ENCODE results near the gene SH3BP2.

SH3BP2 gene

GRCh38 chr4:2800691-2801596 is 8.1 kb downstream of the SH3BP2 start:
- H3K4me3 ChIP-seq (ENCODE audit: low read depth in 1 of 2, low read length in 2 of 2), result peak overlapping the region; percentile 4 to 27
- H3K9me3 ChIP-seq (ENCODE audit: low read length), result no peaks in the 10 kb centered on the region
- H3K27ac ChIP-seq (ENCODE audit: low read depth, low read length), result peak overlapping the region; percentile 66
- H3K9ac ChIP-seq (ENCODE audit: low read length), result no peak overlapping the region
- no peaks in the 10 kb centered on the region for H3K36me3 ChIP-seq (ENCODE audit: insufficient read depth, low read length)
- peaks cover 0 to 4% of the 10 kb centered on the region in 2 donors for H3K27me3 ChIP-seq (ENCODE audit: control insufficient read depth in 1 of 2, insufficient read depth in 2 of 2, low read length in 2 of 2)
- peaks cover 56% of the 10 kb centered on the region for H3K4me1 ChIP-seq (ENCODE audit: insufficient read depth, low read length)

DNA sequence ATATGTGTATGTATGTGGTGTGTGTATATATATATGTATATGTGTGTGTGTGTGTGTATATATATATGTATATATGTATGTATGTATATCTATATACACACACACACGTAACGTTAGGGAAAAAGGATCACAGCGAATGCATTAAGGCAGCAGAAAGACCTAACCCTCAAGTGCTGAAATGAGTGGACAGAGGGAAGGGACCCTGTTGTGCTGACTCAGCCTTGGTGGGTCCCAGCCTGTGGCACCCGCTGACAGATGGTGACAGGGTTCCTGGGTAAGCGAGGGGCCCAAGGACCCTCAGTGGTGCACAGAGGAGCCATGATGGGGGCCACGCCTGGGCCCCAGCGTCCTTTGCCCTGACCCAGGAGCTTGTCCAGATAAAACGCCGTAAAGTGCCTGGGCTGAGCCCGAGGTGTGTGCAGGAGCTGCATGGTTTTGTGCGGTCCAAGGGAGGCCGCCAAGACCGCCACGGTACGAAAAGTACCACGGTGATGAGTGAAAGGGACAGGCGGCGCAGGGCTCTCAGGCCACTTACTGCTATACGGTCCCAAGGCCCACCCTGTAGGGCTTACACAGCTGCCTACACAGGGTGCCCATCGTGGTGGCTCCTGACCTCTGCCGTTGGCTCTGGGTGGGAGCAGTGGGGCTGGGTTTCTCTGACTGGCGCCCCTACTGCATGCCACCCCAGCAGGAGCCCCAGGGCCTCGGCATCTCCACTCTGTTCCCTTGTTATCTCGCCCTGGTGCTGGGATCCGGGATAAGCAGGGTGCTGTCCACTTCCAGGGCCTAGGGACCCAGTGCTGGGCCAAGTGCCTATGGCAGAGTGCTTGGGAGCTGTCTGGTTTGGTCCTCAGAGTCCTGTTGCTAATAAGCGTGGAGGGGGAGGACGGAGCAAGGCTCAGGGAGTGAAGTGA is 10.0 kb downstream of the SH3BP2 start:
- H3K36me3 ChIP-seq (ENCODE audit: insufficient read depth, low read length), result no peaks in the 10 kb centered on the region
- H3K4me3 ChIP-seq (ENCODE audit: low read depth in 1 of 2, low read length in 2 of 2), result no peak overlapping the region
- H3K4me1 ChIP-seq (ENCODE audit: insufficient read depth, low read length), result peaks cover 55% of the 10 kb centered on the region
- peaks cover 0 to 4% of the 10 kb centered on the region in 2 donors for H3K27me3 ChIP-seq (ENCODE audit: control insufficient read depth in 1 of 2, insufficient read depth in 2 of 2, low read length in 2 of 2)
- H3K9me3 ChIP-seq (ENCODE audit: low read length), result no peaks in the 10 kb centered on the region
- H3K9ac ChIP-seq (ENCODE audit: low read length), result no peak overlapping the region
- H3K27ac ChIP-seq (ENCODE audit: low read depth, low read length), result no peak overlapping the region

DNA sequence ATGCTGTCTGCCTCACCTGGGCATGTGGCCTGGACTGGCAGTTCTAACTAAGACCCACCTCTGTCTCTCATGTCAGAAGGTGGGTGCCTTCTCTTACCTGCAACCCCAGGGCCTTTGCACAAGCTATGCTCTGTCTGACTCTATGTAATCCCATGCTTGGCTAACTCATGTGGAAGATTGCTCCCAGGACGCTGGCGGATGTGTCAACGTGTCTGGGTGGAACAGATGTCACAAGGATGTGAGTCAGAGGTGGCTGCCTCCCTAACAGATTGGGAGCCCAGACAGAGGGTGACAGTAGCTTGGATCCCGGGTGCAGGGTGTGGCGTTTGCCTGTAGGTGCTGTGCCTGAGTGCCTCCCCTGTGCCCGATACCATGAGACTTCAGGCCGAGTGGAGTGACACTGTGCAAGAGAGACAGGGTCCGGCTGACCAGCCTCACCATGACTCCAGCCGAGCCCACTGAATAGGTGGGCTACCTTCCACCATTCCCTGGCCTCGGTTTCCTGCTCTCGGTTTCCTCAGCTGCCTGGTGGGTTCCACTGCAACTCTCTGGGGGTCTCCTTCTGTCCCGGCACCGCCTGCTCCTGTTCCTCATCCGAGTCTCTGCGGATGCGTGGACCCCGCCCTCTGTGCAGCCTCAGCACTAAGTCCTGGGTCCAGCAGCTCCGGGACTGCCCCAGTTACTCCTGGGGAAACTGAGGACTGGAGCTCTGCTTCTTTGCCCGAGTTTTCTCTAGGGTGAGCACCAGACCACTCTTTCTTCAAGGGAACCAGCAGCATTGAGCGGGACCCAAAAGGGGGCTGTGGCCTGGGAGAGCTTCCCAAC is 11.0 kb downstream of the SH3BP2 start:
- no peak overlapping the region for H3K4me3 ChIP-seq (ENCODE audit: low read depth in 1 of 2, low read length in 2 of 2)
- peaks cover 51% of the 10 kb centered on the region for H3K4me1 ChIP-seq (ENCODE audit: insufficient read depth, low read length)
- H3K9me3 ChIP-seq (ENCODE audit: low read length), result no peaks in the 10 kb centered on the region
- H3K27me3 ChIP-seq (ENCODE audit: control insufficient read depth in 1 of 2, insufficient read depth in 2 of 2, low read length in 2 of 2), result peaks cover 0 to 4% of the 10 kb centered on the region in 2 donors
- H3K36me3 ChIP-seq (ENCODE audit: insufficient read depth, low read length), result no peaks in the 10 kb centered on the region
- H3K27ac ChIP-seq (ENCODE audit: low read depth, low read length), result no peak overlapping the region
- no peak overlapping the region for H3K9ac ChIP-seq (ENCODE audit: low read length)

GRCh38 chr4:2804449-2804972 is 11.6 kb downstream of the SH3BP2 start:
- H3K4me3 ChIP-seq (ENCODE audit: low read depth in 1 of 2, low read length in 2 of 2), result no peak overlapping the region
- no peaks in the 10 kb centered on the region for H3K9me3 ChIP-seq (ENCODE audit: low read length)
- H3K4me1 ChIP-seq (ENCODE audit: insufficient read depth, low read length), result peaks cover 49% of the 10 kb centered on the region
- H3K27ac ChIP-seq (ENCODE audit: low read depth, low read length), result no peak overlapping the region
- H3K36me3 ChIP-seq (ENCODE audit: insufficient read depth, low read length), result no peaks in the 10 kb centered on the region
- H3K27me3 ChIP-seq (ENCODE audit: control insufficient read depth in 1 of 2, insufficient read depth in 2 of 2, low read length in 2 of 2), result peaks cover 0 to 4% of the 10 kb centered on the region in 2 donors
- H3K9ac ChIP-seq (ENCODE audit: low read length), result no peak overlapping the region

DNA sequence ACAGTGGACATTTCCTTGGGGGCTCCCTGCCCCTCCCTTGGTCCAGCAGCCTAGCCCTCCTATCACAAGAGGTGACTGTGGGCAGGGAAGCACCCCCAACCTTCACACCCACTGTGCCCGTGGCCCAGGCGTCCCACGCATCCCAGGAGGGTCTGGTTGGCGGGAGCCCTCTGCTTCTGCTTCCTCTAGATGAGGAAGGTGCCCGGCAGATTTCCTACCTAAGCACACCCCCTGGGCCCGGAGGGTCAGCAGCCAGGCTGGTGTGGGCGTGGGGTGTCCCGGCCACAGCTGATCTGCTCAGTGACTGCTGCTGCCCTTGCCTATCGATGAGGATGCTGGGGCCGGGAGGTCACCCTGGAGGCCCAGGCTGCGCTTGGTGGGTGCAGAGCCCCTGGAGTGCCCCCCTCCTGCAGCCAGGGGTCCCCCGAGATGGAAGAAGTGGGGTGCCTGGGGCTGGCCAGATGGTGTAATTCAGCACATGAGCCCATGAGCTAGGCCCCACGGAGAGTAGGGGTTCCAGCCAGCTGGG is 12.2 kb downstream of the SH3BP2 start:
- Histone ChIP-seq H3K4me3 (ENCODE audit: low read depth in 1 of 2, low read length in 2 of 2) (no peak overlapping the region), H3K4me1 (ENCODE audit: insufficient read depth, low read length) (peaks cover 50% of the 10 kb centered on the region), H3K9me3 (ENCODE audit: low read length) (no peaks in the 10 kb centered on the region), H3K27ac (ENCODE audit: low read depth, low read length) (no peak overlapping the region), H3K36me3 (ENCODE audit: insufficient read depth, low read length) (no peaks in the 10 kb centered on the region), H3K27me3 (ENCODE audit: control insufficient read depth in 1 of 2, insufficient read depth in 2 of 2, low read length in 2 of 2) (peaks cover 0 to 4% of the 10 kb centered on the region in 2 donors), H3K9ac (ENCODE audit: low read length) (no peak overlapping the region)

DNA sequence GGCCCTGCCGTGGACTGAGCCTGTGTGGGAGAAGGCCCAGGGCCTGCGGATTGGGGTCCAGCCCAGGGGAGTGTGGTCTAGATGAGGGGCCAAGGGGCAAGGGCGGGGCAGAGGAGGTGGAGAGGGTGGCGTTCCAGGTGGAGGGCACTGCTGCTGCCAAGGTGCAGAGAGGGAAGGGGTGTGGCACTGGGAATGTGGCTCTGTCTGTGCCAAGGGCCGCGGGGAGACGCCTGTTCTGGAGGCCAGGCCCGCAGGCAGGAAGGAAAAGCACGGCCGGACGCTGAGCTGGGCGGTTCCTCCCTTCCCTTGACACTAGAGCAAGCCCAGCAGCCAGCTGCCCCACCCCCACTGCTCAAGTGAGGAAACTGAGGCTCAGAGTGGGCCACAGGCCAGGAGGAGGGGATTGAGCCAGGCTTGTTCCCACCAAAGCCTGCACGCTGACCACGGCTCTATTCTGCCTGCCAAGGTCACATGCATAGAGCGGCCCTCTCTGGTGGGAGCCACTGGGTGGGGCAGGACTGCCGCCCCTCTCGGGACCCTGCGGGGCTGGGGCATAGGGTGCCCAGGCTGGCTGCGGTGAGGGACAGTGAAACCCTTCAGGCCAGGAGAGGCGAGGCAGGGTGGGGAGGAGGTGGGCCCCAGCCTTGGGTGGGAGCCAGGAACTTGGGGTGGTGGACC is 13.0 kb downstream of the SH3BP2 start:
- no peak overlapping the region for H3K9ac ChIP-seq (ENCODE audit: low read length)
- H3K27me3 ChIP-seq (ENCODE audit: control insufficient read depth in 1 of 2, insufficient read depth in 2 of 2, low read length in 2 of 2), result peaks cover 0 to 4% of the 10 kb centered on the region in 2 donors
- H3K9me3 ChIP-seq (ENCODE audit: low read length), result no peaks in the 10 kb centered on the region
- no peaks in the 10 kb centered on the region for H3K36me3 ChIP-seq (ENCODE audit: insufficient read depth, low read length)
- peaks cover 45% of the 10 kb centered on the region for H3K4me1 ChIP-seq (ENCODE audit: insufficient read depth, low read length)
- no peak overlapping the region for H3K4me3 ChIP-seq (ENCODE audit: low read depth in 1 of 2, low read length in 2 of 2)
- H3K27ac ChIP-seq (ENCODE audit: low read depth, low read length), result no peak overlapping the region

DNA sequence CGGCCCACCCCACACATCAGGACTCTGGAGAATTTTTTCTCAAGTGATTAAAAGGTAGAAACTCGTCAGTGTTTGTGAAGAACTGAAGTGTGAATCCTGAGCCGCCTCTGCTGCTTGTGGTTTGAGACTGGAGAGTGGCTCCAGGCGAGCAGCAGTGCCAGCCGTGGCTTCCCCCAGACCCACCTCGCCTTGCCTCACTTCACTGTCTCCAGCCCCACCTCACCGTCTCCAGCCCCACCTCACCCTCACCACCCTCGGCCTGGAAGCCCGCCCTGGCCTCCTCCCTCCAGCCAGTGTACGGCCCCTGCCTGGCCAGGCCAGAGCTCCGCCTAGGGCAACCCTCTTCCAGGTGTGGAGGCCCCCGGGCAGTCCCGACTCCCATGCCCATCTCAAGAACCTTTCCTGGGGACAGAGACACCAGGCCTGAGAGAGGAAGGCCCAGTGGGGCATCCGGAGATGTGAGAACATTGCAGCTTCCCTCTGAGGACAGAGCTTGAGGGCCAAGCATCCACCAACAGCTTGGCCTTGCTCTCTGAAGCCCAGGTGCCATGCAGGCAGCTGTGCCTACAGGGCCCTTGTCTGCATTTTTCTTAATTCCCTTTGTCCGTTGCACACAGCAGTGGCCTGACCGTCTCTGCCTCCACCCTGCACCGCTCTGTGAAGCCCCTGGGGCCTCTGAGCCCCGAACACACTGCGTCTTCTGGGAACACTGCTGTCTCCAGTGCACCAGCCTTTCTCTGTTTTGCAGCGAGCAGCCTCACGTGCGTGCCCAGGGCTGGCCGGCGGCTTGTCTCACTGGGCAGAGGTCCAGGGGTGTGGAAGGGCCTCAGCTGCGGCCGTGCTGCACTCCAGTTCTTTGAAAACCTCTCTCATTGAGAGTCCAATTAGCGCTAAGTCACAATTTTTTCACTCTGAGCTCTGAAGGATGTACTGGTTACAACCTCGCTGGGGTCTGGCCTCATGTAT is 13.8 kb downstream of the SH3BP2 start:
- peaks cover 44% of the 10 kb centered on the region for H3K4me1 ChIP-seq (ENCODE audit: insufficient read depth, low read length)
- H3K36me3 ChIP-seq (ENCODE audit: insufficient read depth, low read length), result no peaks in the 10 kb centered on the region
- H3K9me3 ChIP-seq (ENCODE audit: low read length), result no peaks in the 10 kb centered on the region
- no peak overlapping the region for H3K4me3 ChIP-seq (ENCODE audit: low read depth in 1 of 2, low read length in 2 of 2)
- no peak overlapping the region for H3K27ac ChIP-seq (ENCODE audit: low read depth, low read length)
- H3K27me3 ChIP-seq (ENCODE audit: control insufficient read depth in 1 of 2, insufficient read depth in 2 of 2, low read length in 2 of 2), result no peaks in the 10 kb centered on the region
- no peak overlapping the region for H3K9ac ChIP-seq (ENCODE audit: low read length)

DNA sequence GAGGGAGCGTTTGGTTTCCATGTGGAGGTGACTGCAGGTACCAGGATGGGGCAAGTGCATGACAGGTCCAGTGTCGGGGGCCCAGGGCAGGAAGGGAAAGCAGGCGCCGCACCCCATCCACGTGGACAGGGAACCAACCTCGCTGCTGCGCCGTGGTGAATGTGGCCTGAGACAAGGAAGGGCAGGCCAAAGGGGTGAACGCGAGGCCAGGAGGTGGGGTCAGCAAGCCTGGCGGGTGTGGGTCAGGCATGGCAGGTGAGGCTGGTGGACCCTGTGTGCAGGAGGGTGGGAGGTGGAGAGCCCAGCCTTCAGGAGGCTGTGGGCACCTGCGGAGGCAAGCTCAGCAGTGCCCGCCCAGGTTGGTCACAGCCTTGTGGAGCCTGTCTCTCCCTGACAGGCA is 14.7 kb downstream of the SH3BP2 start:
- no peak overlapping the region for H3K4me3 ChIP-seq (ENCODE audit: low read depth in 1 of 2, low read length in 2 of 2)
- H3K27ac ChIP-seq (ENCODE audit: low read depth, low read length), result no peak overlapping the region
- no peaks in the 10 kb centered on the region for H3K27me3 ChIP-seq (ENCODE audit: control insufficient read depth in 1 of 2, insufficient read depth in 2 of 2, low read length in 2 of 2)
- H3K4me1 ChIP-seq (ENCODE audit: insufficient read depth, low read length), result peaks cover 41% of the 10 kb centered on the region
- no peaks in the 10 kb centered on the region for H3K9me3 ChIP-seq (ENCODE audit: low read length)
- no peak overlapping the region for H3K9ac ChIP-seq (ENCODE audit: low read length)
- no peaks in the 10 kb centered on the region for H3K36me3 ChIP-seq (ENCODE audit: insufficient read depth, low read length)

DNA sequence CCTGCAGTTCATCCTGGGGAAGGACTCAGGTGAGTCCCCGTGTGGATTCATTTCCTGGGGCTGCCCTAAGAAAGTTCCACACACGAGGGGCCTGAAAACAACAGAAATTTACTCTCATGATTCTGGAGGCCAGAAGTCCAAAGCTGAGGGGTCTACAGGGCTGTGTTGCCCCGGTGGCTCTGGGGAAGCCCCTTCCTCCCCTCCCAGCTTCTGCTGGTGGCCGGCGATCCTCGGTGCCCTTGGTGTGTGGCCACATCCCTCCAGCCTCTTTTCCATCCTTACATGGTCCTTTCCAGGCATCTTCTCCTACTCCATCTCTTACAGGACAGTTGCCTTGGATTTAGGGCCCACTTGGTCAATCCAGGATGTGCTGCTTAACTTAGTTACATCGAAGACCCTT is 15.1 kb downstream of the SH3BP2 start:
- Histone ChIP-seq H3K36me3 (ENCODE audit: insufficient read depth, low read length) (no peaks in the 10 kb centered on the region), H3K9ac (ENCODE audit: low read length) (no peak overlapping the region), H3K4me3 (ENCODE audit: low read depth in 1 of 2, low read length in 2 of 2) (no peak overlapping the region), H3K4me1 (ENCODE audit: insufficient read depth, low read length) (peaks cover 41% of the 10 kb centered on the region), H3K27ac (ENCODE audit: low read depth, low read length) (no peak overlapping the region), H3K9me3 (ENCODE audit: low read length) (no peaks in the 10 kb centered on the region), H3K27me3 (ENCODE audit: control insufficient read depth in 1 of 2, insufficient read depth in 2 of 2, low read length in 2 of 2) (no peaks in the 10 kb centered on the region)
